22Rv1 (cell line): Measurements from ENCODE around the gene NADSYN1.

Source experiments
- H3K27ac ChIP-seq: fragments of 450-650 bp; 2 replicates; pipeline ENCODE4 v1.5.1; 2017
- ZFX ChIP-seq: fragments of 450-650 bp; IDR thresholded peaks from 2 replicates; pipeline ENCODE4 v1.6.1; 2017; ENCODE audit warnings: antibody characterized with exemption, borderline replicate concordance
- TF ChIP-seq, protein P1 (sequence below): fragments of 450-650 bp; IDR thresholded peaks from 2 replicates; pipeline ENCODE4 v1.5.1; 2017; ENCODE audit warnings: mild to moderate bottlenecking

NADSYN1 gene

GRCh38 chr11:71465054-71465453 is 12.1 kb downstream of the NADSYN1 start:
- no peak overlapping the region for H3K27ac ChIP-seq
- TF ChIP-seq ZFX, result no peak

GRCh38 chr11:71466358-71466757 is 13.4 kb downstream of the NADSYN1 start:
- no peak overlapping the region for H3K27ac ChIP-seq
- TF ChIP-seq ZFX, result no peak
- TF ChIP-seq, protein P1, sequence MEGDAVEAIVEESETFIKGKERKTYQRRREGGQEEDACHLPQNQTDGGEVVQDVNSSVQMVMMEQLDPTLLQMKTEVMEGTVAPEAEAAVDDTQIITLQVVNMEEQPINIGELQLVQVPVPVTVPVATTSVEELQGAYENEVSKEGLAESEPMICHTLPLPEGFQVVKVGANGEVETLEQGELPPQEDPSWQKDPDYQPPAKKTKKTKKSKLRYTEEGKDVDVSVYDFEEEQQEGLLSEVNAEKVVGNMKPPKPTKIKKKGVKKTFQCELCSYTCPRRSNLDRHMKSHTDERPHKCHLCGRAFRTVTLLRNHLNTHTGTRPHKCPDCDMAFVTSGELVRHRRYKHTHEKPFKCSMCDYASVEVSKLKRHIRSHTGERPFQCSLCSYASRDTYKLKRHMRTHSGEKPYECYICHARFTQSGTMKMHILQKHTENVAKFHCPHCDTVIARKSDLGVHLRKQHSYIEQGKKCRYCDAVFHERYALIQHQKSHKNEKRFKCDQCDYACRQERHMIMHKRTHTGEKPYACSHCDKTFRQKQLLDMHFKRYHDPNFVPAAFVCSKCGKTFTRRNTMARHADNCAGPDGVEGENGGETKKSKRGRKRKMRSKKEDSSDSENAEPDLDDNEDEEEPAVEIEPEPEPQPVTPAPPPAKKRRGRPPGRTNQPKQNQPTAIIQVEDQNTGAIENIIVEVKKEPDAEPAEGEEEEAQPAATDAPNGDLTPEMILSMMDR, result no peak

DNA sequence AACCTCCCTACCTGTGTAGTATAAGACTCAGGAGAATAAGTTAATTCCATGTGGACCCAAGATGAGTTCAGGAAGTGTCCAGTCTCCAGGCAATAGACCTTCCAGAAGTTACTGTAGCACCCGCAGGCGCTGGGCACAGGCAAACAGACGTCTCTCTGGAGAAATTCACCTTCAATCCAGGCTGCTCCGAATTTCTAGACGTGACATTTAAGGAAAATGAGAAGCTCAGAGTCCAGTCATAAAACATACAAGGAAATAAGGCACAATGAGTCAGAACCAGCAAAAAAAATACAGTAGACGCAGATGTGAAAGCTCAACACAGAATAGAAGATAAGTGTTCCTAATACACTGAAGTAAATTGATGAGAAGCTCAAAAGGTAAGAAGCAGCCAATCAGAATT is 14.2 kb downstream of the NADSYN1 start:
- no peak for TF ChIP-seq ZFX
- TF ChIP-seq, protein P1, result no peak
- H3K27ac ChIP-seq, result no peak overlapping the region

DNA sequence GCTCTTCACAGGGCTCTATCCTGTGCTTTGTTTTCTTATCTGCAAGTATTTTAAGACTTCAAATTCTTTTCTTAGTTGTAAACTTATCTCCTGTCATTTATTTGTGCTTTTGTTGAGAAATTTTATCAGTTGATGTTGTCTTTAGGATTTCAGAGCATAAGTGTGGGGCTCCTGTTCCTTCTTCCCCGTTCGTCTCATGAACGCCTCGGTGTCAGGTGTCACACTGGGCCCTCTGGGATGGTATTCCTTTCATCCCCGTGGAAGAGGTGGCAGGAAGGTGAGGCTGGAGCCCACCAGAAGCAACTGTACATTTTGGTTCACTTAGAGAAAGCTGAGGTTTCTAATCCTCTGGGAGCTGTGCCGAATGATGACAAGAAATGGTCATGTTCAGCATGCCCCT is 17.9 kb downstream of the NADSYN1 start:
- H3K27ac ChIP-seq, result no peak overlapping the region
- no peak for TF ChIP-seq ZFX
- TF ChIP-seq, protein P1, result no peak

GRCh38 chr11:71472357-71472885 is 19.4 kb downstream of the NADSYN1 start:
- H3K27ac ChIP-seq, result no peak overlapping the region
- TF ChIP-seq, protein P1, result no peak

DNA sequence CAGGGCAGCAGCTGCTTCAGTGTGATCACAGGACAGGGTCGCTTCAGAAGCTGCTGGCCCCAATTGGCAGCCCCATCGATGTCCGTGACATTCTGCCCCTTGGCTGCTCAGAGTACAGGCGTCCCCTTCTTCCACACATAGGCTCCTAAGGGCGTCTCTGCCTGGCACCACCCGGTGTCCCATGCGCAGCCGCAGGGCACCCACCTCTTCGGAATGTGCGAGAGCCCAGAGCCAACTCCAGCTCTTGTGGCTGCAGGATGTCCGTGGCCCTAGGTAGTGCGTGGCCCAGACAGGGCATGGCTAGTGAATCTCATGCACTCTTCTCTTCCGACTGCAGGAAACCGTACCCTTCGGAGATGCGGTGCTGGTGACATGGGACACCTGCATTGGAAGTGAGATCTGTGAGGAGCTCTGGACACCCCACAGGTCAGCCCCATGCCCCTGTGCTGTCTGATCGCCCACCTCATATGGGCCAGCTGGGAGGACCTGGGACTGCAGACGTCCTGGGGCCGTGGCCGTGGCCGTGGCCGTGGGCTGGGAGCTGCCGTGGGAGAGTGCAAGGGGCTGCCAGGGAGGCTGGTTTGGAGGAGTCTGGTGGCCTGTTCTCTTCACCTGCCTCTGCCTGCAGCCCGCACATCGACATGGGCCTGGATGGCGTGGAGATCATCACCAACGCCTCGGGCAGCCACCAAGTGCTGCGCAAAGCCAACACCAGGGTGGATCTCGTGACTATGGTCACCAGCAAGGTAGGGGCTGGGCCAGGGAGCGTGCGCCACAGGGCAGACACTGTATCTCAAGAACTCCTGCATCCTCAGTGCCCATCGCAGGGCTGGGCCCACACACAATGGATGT is 20.2 kb downstream of the NADSYN1 start:
- TF ChIP-seq ZFX, result no peak
- TF ChIP-seq, protein P1, result no peak
- no peak overlapping the region for H3K27ac ChIP-seq

- no peak overlapping the region for H3K27ac ChIP-seq
- TF ChIP-seq, protein P1, result no peak
- no peak for TF ChIP-seq ZFX
These were observed 20.7 kb downstream of the NADSYN1 start for GRCh38 chr11:71473793-71474080.
